Smooth muscle cell (in vitro differentiated cells): ENCODE data around the gene AUTS2. TPM values are rescaled to one million over a fixed set of nuclear protein-coding genes. Genes with fewer than 3 reads are reported as not detected.

Experiments
- DNase-seq: peaks from one replicate; lab custom pipeline; 2025; ENCODE audit not compliant: unreplicated experiment; lab: John Stamatoyannopoulos, UW
- H2AFZ ChIP-seq: fragments of 200-600 bp; sonication (generic); 2 replicates; pipeline ENCODE4 v1.6.0; 2016; ENCODE audit warnings: antibody characterized with exemption, low read depth, mild to moderate bottlenecking
- H3F3A ChIP-seq: fragments of 200-600 bp; sonication (generic); 2 replicates; pipeline ENCODE4 v1.6.0; 2017; ENCODE audit warnings: antibody characterized with exemption, low read depth
- H3K27ac ChIP-seq: fragments of 200-600 bp; sonication (generic); 2 replicates; pipeline ENCODE4 v1.5.1; 2016; ENCODE audit warnings: low read depth, mild to moderate bottlenecking
- H3K27me3 ChIP-seq: fragments of 200-600 bp; sonication (generic); 2 replicates; pipeline ENCODE4 v1.6.1; 2016; ENCODE audit warnings: low read depth, mild to moderate bottlenecking
- H3K36me3 ChIP-seq: fragments of 200-600 bp; sonication (generic); 2 replicates; pipeline ENCODE4 v1.5.1; 2016; ENCODE audit warnings: low read depth
- H3K4me1 ChIP-seq: fragments of 200-600 bp; sonication (generic); 2 replicates; pipeline ENCODE4 v1.5.1; 2016; ENCODE audit warnings: low read depth
- H3K4me2 ChIP-seq: fragments of 200-600 bp; sonication (generic); 2 replicates; pipeline ENCODE4 v1.6.0; 2016; ENCODE audit warnings: mild to moderate bottlenecking
- H3K4me3 ChIP-seq: fragments of 200-600 bp; sonication (generic); 2 replicates; pipeline ENCODE4 v1.5.1; 2016; ENCODE audit warnings: mild to moderate bottlenecking
- H3K79me2 ChIP-seq: fragments of 200-600 bp; sonication (generic); 2 replicates; pipeline ENCODE4 v1.6.0; 2016; ENCODE audit warnings: low read depth, mild to moderate bottlenecking
- H3K9ac ChIP-seq: fragments of 200-600 bp; sonication (generic); 2 replicates; pipeline ENCODE4 v1.6.0; 2016; ENCODE audit warnings: low read depth
- H3K9me3 ChIP-seq: fragments of 200-600 bp; sonication (generic); replicated peaks from 2 replicates; pipeline ENCODE4 v1.5.1; 2016; ENCODE audit warnings: low read depth
- H4K20me1 ChIP-seq: fragments of 200-600 bp; sonication (generic); 2 replicates; pipeline ENCODE4 v1.6.0; 2016; ENCODE audit warnings: low read depth
- CTCF ChIP-seq: fragments of 200-600 bp; sonication (generic); IDR thresholded peaks from 2 replicates; pipeline ENCODE4 v1.5.1; 2017; ENCODE audit warnings: borderline replicate concordance, mild to moderate bottlenecking, antibody characterized with exemption; ENCODE audit not compliant: insufficient read depth, poor library complexity, severe bottlenecking
- WGBS: methylation state at CpG from one replicate; pipeline ENCODE4 v1.1.7; 2016; ENCODE audit warnings: low lambda C conversion rate; 5-methylcytosine and 5-hydroxymethylcytosine counted together
- polyA plus RNA-seq: library from polyadenylated mRNA; unstranded; fragments of >200 nt; fragmentation: Nextera tagmentation; extraction: Ambion mirVana; gene quantifications from 2 replicates; pipeline ENCODE4 v1.2.1, GENCODE V29; 2016
- total RNA-seq: library from RNA; depleted of rRNA; stranded (reverse); fragments of >200 nt; gene quantifications from 2 replicates; pipeline ENCODE4 v1.2.3, GENCODE V29; 2014

The AUTS2 gene
- total and polyA plus RNA-seq, 2 experiments from 2014 or later = 6.5 to 8.6 TPM

- WGBS = 72% methylated on average over 14 of the region's 14 CpGs
- no peaks in the 10 kb centered on the region for H3K9me3 ChIP-seq
- DNase-seq = no peak
- H3K4me3 ChIP-seq = no peak overlapping the region
- H3K27ac ChIP-seq = no peak overlapping the region
- H3F3A ChIP-seq = no peaks in the 10 kb centered on the region
- H3K4me1 ChIP-seq = peaks cover 15% of the 10 kb centered on the region
- no peak overlapping the region for H3K4me2 ChIP-seq
- H3K79me2 ChIP-seq = no peaks in the 10 kb centered on the region
- H2AFZ ChIP-seq = no peak overlapping the region
- TF ChIP-seq CTCF = no peak
- H3K27me3 ChIP-seq = peaks cover 2% of the 10 kb centered on the region
- H3K9ac ChIP-seq = no peak overlapping the region
- peaks cover 60% of the 10 kb centered on the region for H4K20me1 ChIP-seq
- H3K36me3 ChIP-seq = no peaks in the 10 kb centered on the region
Observed at GRCh38 chr7:69814421-69814962, 216.2 kb downstream of the AUTS2 start.

- Histone ChIP-seq H3K27me3 (peaks cover 2% of the 10 kb centered on the region), H3K9ac (no peak overlapping the region), H3K36me3 (no peaks in the 10 kb centered on the region), H3F3A (no peaks in the 10 kb centered on the region), H3K4me1 (peaks cover 15% of the 10 kb centered on the region), H3K79me2 (no peaks in the 10 kb centered on the region), H4K20me1 (peaks cover 57% of the 10 kb centered on the region), H3K4me2 (no peak overlapping the region), H3K27ac (no peak overlapping the region), H3K4me3 (no peak overlapping the region), H3K9me3 (no peaks in the 10 kb centered on the region), H2AFZ (no peak overlapping the region)
- no peak for DNase-seq
- 96% methylated on average over 3 of the region's 3 CpGs for WGBS
- no peak for TF ChIP-seq CTCF
Observed at GRCh38 chr7:69816501-69816900, 218.2 kb downstream of the AUTS2 start.

GRCh38 chr7:69817121-69817520 lies 218.8 kb downstream of the AUTS2 start:
- WGBS = 40% methylated on average over 2 of the region's 2 CpGs
- Histone ChIP-seq H4K20me1 (peaks cover 52% of the 10 kb centered on the region), H3K79me2 (no peaks in the 10 kb centered on the region), H2AFZ (no peak overlapping the region), H3K9ac (no peak overlapping the region), H3K4me1 (peaks cover 15% of the 10 kb centered on the region), H3K36me3 (no peaks in the 10 kb centered on the region), H3K27me3 (peaks cover 2% of the 10 kb centered on the region), H3F3A (no peaks in the 10 kb centered on the region), H3K4me3 (no peak overlapping the region), H3K4me2 (no peak overlapping the region), H3K9me3 (no peaks in the 10 kb centered on the region), H3K27ac (no peak overlapping the region)
- DNase-seq = no peak
- TF ChIP-seq CTCF = no peak
